DND-41 (cell line): Measurements from ENCODE around the gene ABCA3.

Experiments
- ATAC-seq: fragments of 200-7000 bp; cut with Tn5 transposase; 3 replicates; pipeline ENCODE4 v1.9.1; 2021; ENCODE audit warnings: low read depth; ENCODE audit not compliant: insufficient read depth
- DNase-seq: peaks from one replicate; pipeline ENCODE4 v3.0.0-alpha.2; 2020
- H2AFZ ChIP-seq: 2 replicates; pipeline ENCODE4 v1.6.0; 2012; ENCODE audit warnings: low read depth, low read length
- H3K27ac ChIP-seq: 2 replicates; pipeline ENCODE4 v1.5.1; 2012; ENCODE audit warnings: low read length, inconsistent platforms
- H3K27me3 ChIP-seq: fragments of 200-600 bp; sonication (generic); 2 replicates; pipeline ENCODE4 v1.6.0; 2012; ENCODE audit warnings: low read length, mild to moderate bottlenecking, inconsistent platforms; ENCODE audit not compliant: insufficient read depth, poor library complexity
- H3K36me3 ChIP-seq: 2 replicates; pipeline ENCODE4 v1.5.1; 2012; ENCODE audit warnings: low read length, inconsistent platforms; ENCODE audit not compliant: insufficient read depth
- H3K4me1 ChIP-seq: 2 replicates; pipeline ENCODE4 v1.5.1; 2012; ENCODE audit warnings: mild to moderate bottlenecking, low read length; ENCODE audit not compliant: insufficient read depth
- H3K4me2 ChIP-seq: 2 replicates; pipeline ENCODE4 v1.6.0; 2012; ENCODE audit warnings: mild to moderate bottlenecking, moderate library complexity, low read length, inconsistent platforms; ENCODE audit not compliant: insufficient read depth
- H3K4me3 ChIP-seq, 2 experiments: fragments of 200-600 bp in 1 of 2; shearing (Covaris generic) in 1 of 2; 2 replicates each; pipeline ENCODE4 v1.5.1; 2012 to 2016; ENCODE audit warnings: inconsistent platforms in 2 of 2, low read length in 2 of 2, mild to moderate bottlenecking in 2 of 2, low read depth in 1 of 2, moderate library complexity in 1 of 2
- H3K79me2 ChIP-seq: 2 replicates; pipeline ENCODE4 v1.6.0; 2012; ENCODE audit warnings: low read length, inconsistent platforms; ENCODE audit not compliant: insufficient read depth
- H3K9ac ChIP-seq: 2 replicates; pipeline ENCODE4 v1.6.0; 2012; ENCODE audit warnings: low read depth, mild to moderate bottlenecking, inconsistent platforms, low read length, moderate library complexity
- H3K9me3 ChIP-seq: 2 replicates; pipeline ENCODE4 v1.5.1; 2012; ENCODE audit warnings: low read length, moderate library complexity, mild to moderate bottlenecking, inconsistent platforms; ENCODE audit not compliant: insufficient read depth, severe bottlenecking
- H4K20me1 ChIP-seq: 2 replicates; pipeline ENCODE4 v1.6.0; 2012; ENCODE audit warnings: low read length; ENCODE audit not compliant: insufficient read depth
- CTCF ChIP-seq: IDR thresholded peaks from 2 replicates; pipeline ENCODE4 v1.5.1; 2012; ENCODE audit warnings: borderline replicate concordance, low read length, moderate library complexity, mild to moderate bottlenecking; ENCODE audit not compliant: poor library complexity, severe bottlenecking; ENCODE audit errors: extremely low read depth
- EZH2 ChIP-seq: IDR thresholded peaks from 3 replicates; pipeline ENCODE4 v1.6.1; 2012; ENCODE audit warnings: borderline replicate concordance, low read depth, mild to moderate bottlenecking, moderate library complexity, low read length, inconsistent platforms; ENCODE audit not compliant: severe bottlenecking

ABCA3 gene

GRCh38 chr16:2333772-2334379 lies 6.7 kb downstream of the ABCA3 start:
- Histone ChIP-seq H3K9ac (no peak overlapping the region), H3K79me2 (no peaks in the 10 kb centered on the region), H3K9me3 (no peaks in the 10 kb centered on the region), H3K27ac (no peak overlapping the region), H4K20me1 (no peaks in the 10 kb centered on the region), H2AFZ (no peak overlapping the region), H3K4me2 (no peak overlapping the region), H3K4me3 (no peak overlapping the region), H3K4me1 (0 out of 2 replicates have a peak, but pooled peaks cover 3% of the 10 kb centered on the region), H3K36me3 (no peaks in the 10 kb centered on the region), H3K27me3 (no peaks in the 10 kb centered on the region)
- DNase-seq = no peak
- TF ChIP-seq EZH2 (no peak), CTCF (no peak)
- ATAC-seq = no peak

GRCh38 chr16:2333231-2333630 lies 7.3 kb downstream of the ABCA3 start:
- H3K27ac ChIP-seq = no peak overlapping the region

GRCh38 chr16:2331931-2332267 lies 8.6 kb downstream of the ABCA3 start:
- no peak for DNase-seq

More at GRCh38 chr16:2333231-2333630, 7.3 kb downstream of the ABCA3 start:
- no peak overlapping the region for H2AFZ ChIP-seq
- no peaks in the 10 kb centered on the region for H3K27me3 ChIP-seq
- H3K4me2 ChIP-seq = no peak overlapping the region
- TF ChIP-seq EZH2 (no peak), CTCF (no peak)
- no peaks in the 10 kb centered on the region for H3K79me2 ChIP-seq
- H3K4me3 ChIP-seq = no peak overlapping the region
- H3K9ac ChIP-seq = no peak overlapping the region
- ATAC-seq (no peak), DNase-seq (no peak)
- H3K4me1 ChIP-seq = 0 out of 2 replicates have a peak, but pooled peaks cover 2% of the 10 kb centered on the region
- no peaks in the 10 kb centered on the region for H3K36me3 ChIP-seq
- H3K9me3 ChIP-seq = no peaks in the 10 kb centered on the region
- H4K20me1 ChIP-seq = no peaks in the 10 kb centered on the region

More at GRCh38 chr16:2331931-2332267, 8.6 kb downstream of the ABCA3 start:
- Histone ChIP-seq H3K9ac (no peak overlapping the region), H3K4me3 (no peak overlapping the region), H4K20me1 (no peaks in the 10 kb centered on the region), H3K4me1 (no peaks in the 10 kb centered on the region), H3K27me3 (no peaks in the 10 kb centered on the region), H3K27ac (no peak overlapping the region), H3K9me3 (no peaks in the 10 kb centered on the region), H3K36me3 (no peaks in the 10 kb centered on the region), H3K79me2 (no peaks in the 10 kb centered on the region), H3K4me2 (no peak overlapping the region), H2AFZ (no peak overlapping the region)
- ATAC-seq = no peak
- TF ChIP-seq EZH2 (no peak), CTCF (no peak)
